HL-60 (cell line): ENCODE measurements around the gene SPTBN5.

Source experiments
- DNase-seq, 2 experiments: peaks; one replicate each; pipeline ENCODE4 v3.0.0-alpha.2; 2010 to 2020; ENCODE audit warnings: low read depth in 1 of 2, low spot score in 1 of 2
- H3K27ac ChIP-seq: fragments of 250-450 bp; sonication (Bioruptor Pico); replicated peaks from 2 replicates; pipeline ENCODE4 v1.5.1; 2020; ENCODE audit warnings: mild to moderate bottlenecking, moderate library complexity
- H3K27me3 ChIP-seq: fragments of 250-450 bp; sonication (Bioruptor Pico); 2 replicates; pipeline ENCODE4 v1.5.1; 2021; ENCODE audit warnings: mild to moderate bottlenecking, moderate library complexity; ENCODE audit not compliant: insufficient read depth, poor library complexity, severe bottlenecking
- H3K4me3 ChIP-seq: replicated peaks from 2 replicates; pipeline ENCODE4 v1.5.1; 2011; ENCODE audit warnings: mild to moderate bottlenecking, control low read depth, low read length; ENCODE audit not compliant: insufficient read depth
- CTCF ChIP-seq: IDR thresholded peaks from one replicate; pipeline ENCODE4 v1.5.1; 2011; ENCODE audit warnings: low read length, control low read depth, inconsistent platforms; ENCODE audit not compliant: insufficient read depth
- GABPA ChIP-seq: IDR thresholded peaks from 2 replicates; pipeline ENCODE4 v1.6.1; 2012; ENCODE audit warnings: low read depth
- POLR2AphosphoS5 ChIP-seq: IDR thresholded peaks from 2 replicates; pipeline ENCODE4 v1.6.1; 2012; ENCODE audit warnings: low read depth
- REST ChIP-seq: IDR thresholded peaks from 2 replicates; pipeline ENCODE4 v1.6.1; 2012; ENCODE audit warnings: low read depth; ENCODE audit not compliant: insufficient replicate concordance
- SPI1 ChIP-seq: IDR thresholded peaks from 2 replicates; pipeline ENCODE4 v1.6.1; 2012; ENCODE audit warnings: low read depth, mild to moderate bottlenecking, borderline replicate concordance

The SPTBN5 gene

GRCh38 chr15:41821831-41822230 lies 72.0 kb downstream of the SPTBN5 start:
- H3K27ac ChIP-seq: no peak overlapping the region
- H3K27me3 ChIP-seq: no peaks in the 10 kb centered on the region
- TF ChIP-seq POLR2AphosphoS5: no peak
- TF ChIP-seq CTCF: no peak
- no peak for TF ChIP-seq SPI1
- TF ChIP-seq GABPA: no peak
- no peak for TF ChIP-seq REST
- H3K4me3 ChIP-seq: no peak overlapping the region
- no peak for DNase-seq

GRCh38 chr15:41820791-41821423 lies 72.9 kb downstream of the SPTBN5 start:
- H3K27me3 ChIP-seq: no peaks in the 10 kb centered on the region
- no peak overlapping the region for H3K27ac ChIP-seq
- DNase-seq: no peak
- TF ChIP-seq POLR2AphosphoS5: no peak
- no peak for TF ChIP-seq GABPA
- no peak for TF ChIP-seq REST
- TF ChIP-seq SPI1: no peak
- no peak for TF ChIP-seq CTCF
- H3K4me3 ChIP-seq: no peak overlapping the region

- no peak for TF ChIP-seq SPI1
- no peaks in the 10 kb centered on the region for H3K27me3 ChIP-seq
- H3K27ac ChIP-seq: no peak overlapping the region
- no peak for DNase-seq
- H3K4me3 ChIP-seq: no peak overlapping the region
Observed at GRCh38 chr15:41819455-41820050, 74.3 kb downstream of the SPTBN5 start.

- no peak for DNase-seq
- TF ChIP-seq REST (no peak), SPI1 (no peak), CTCF (no peak), POLR2AphosphoS5 (no peak), GABPA (no peak)
- no peaks in the 10 kb centered on the region for H3K27me3 ChIP-seq
Observed at GRCh38 chr15:41817781-41818180, 76.1 kb downstream of the SPTBN5 start.

More at GRCh38 chr15:41817781-41818180, 76.1 kb downstream of the SPTBN5 start:
- H3K27ac ChIP-seq: no peak overlapping the region
- H3K4me3 ChIP-seq: no peak overlapping the region
